ENCODE measurements around the gene HOMER3. TPM values are rescaled to one million over a fixed set of nuclear protein-coding genes. Genes with fewer than 3 reads are reported as not detected.
"Not testable (repeated sequence)": the region's sequence is repeated elsewhere in the genome, so short reads cannot be mapped to it uniquely, and the experiment has no call there.

The HOMER3 gene
- total RNA-seq, 2 donors from 2014 or later: 28.8 to 37.0 TPM

DNA sequence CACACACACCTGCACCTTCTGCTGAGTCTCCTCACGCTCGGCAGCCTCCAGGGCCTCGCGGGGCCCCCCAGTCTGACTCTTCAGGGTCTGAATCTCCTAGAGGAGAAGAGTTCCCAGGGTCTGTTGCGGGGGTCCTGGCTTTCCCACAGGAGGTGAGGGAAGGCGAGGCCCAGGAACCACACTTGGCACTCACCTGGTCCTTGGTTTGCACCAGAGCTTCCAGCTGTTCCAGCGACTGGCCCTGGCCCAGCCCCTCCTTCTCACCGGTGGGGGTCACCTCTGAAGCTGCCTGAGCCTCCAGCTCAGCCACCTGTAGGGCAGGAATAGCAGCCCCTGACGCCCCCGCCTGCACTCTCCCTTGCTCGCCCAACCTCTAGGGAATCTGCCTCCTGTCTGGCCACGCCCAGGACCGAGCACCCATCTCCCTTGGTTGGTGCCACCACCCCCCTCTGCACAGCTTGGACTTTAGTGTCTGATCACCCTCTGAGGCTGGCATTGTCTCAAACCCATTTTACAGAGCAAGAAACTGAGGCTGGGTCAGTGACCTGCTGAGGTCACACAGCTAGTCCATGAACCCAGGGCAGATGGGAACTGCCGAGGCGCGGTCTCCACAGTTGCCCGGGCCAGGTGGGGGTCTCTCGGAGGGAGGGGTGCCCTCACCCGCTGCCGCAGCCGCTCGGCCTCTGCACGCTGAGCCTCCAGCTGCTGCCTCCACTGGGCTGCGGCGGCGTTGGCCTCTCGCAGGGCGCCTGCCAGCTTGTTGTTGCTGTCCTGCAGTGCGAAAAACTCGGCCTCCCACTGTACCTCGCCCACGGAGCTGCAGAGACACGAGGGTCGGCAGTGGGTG is 9.5 kb downstream of the HOMER3 start:
- peak; percentile 75 for DNase-seq (ENCODE audit: low spot score)
- intact Hi-C loops (cut with DNase I): no loop called here

DNA sequence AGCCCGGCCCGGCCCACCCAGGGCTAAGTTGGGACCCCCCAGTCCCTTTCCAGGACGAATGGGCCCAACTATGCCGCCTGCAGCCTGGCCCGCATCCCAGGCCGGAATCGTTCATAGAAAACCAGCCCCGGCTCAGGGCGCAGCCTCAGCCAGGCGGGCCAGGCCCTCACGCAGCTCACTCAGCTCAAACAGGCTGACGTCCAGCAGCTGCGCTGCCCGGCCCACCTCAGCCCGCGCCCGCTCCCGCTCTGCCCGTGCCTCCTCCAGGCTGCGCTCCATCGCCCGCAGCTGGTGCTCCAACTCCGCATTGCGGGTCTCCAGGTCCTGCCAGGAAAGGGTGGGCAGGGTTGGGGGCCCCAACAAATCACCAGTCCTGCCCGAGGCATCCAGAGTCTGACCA is 11.7 kb downstream of the HOMER3 start:
- peak; percentile 76 for DNase-seq (ENCODE audit: low spot score)
- intact Hi-C loops (cut with DNase I): no loop called here

- intact Hi-C loops (cut with DNase I): no loop called here
- DNase-seq (ENCODE audit: low spot score): peak; percentile 81
These were observed 12.8 kb downstream of the HOMER3 start for GRCh38 chr19:18928018-18928805.

GRCh38 chr19:18924684-18925213 is 16.3 kb downstream of the HOMER3 start:
- DNase-seq (ENCODE audit: low spot score): peak; percentile 64
- intact Hi-C loops (cut with DNase I): no loop called here

DNA sequence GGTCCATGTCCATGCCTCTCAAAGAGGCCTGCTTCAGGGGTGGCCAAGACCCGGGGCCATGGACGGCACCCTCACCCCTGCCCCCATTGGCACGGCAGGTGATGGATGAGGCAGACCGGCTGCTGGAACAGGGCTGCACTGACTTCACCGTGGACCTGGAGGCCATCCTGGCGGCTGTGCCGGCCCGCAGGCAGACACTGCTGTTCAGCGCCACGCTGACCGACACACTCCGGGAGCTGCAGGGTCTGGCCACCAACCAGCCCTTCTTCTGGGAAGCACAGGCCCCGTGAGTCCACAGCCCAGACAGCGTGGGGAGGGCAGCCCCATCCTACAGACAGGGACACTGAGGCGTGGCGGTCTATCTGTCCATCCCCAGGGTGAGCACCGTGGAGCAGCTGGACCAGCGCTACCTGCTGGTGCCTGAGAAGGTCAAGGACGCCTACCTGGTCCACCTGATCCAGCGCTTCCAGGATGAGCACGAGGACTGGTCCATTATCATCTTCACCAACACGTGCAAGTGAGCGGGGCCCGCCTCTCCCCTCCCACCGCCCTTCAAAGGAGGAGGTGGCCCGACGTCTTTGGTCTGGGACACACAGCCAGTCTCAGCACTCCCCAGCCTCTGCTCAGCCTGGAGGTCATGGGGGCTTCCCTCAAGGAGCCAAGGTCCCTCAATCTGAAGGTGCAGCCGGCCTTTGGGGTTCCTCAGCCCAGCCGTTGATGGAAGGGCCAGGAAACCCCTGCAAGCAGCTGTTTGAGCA is 18.6 kb downstream of the HOMER3 start:
- intact Hi-C loops (cut with DNase I): no loop called here
- peak; percentile 79 for DNase-seq (ENCODE audit: low spot score)

DNA sequence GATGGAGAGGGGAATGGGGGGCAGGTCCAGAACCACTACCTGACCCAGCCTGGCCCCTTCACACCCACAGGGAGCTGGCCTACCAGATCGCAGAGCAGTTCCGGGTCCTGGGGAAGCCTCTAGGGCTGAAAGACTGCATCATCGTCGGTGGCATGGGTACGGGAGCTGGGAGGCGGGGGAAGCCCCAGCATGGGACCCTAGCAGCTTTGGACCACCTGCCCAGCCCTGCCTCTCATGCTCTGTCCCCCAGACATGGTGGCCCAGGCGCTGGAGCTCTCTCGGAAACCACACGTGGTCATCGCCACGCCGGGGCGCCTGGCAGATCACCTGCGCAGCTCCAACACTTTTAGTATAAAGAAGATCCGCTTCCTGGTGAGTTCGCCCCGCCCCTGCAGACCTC is 19.4 kb downstream of the HOMER3 start:
- DNase-seq (ENCODE audit: low spot score): peak; percentile 78
- intact Hi-C loops (cut with DNase I): no loop called here

- intact Hi-C loops (cut with DNase I): no loop called here
- no peak for DNase-seq (ENCODE audit: low spot score)
These were observed 20.6 kb downstream of the HOMER3 start for GRCh38 chr19:18920400-18920799.

- intact Hi-C loops (cut with DNase I): no loop called here
These were observed 21.2 kb downstream of the HOMER3 start for GRCh38 chr19:18919900-18920214.

DNA sequence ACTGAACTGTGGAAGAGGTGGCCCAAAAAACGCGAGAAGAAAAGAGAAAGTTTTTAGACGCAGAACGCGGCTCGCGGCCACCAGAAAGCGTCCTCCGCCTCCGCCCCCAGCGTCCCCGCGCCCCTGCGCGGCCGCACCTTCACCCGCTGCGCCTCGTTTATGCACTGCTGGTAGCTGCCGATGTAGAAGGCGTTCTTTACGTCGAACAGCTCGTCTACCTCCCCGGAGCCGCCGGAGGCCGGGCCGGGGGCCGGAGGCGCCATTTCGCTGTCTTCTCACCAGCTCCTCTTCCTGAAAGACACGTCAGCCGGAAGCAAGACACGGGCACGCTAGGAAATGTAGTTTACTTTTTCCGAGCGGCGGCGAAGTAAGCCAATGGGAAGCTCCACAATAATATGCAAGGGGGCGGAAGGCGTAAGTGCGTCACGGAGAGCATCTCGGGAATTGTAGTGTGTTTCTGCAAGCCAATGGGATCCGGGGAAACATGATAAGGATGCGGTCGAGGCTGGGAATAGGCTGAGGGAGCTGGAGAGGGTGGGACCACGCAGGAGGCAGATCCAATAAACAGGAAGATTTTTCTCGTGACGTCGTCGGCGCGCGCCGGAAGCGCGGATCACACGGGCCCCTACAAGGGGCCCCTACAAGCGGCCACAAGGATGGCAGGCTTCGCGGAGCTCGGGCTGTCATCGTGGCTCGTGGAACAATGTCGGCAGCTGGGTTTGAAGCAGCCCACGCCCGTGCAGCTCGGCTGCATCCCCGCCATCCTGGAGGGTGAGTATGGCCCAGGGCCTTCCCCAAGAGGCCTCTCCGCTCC is 21.7 kb downstream of the HOMER3 start, which contains the start of the genes COPE and DDX49:
COPE (minus strand) TSS at position 302 of the 814 bp plus-strand sequence; CDS start at position 263, 39 bp downstream.
DDX49 (plus strand) TSS at position 630 of the 814 bp plus-strand sequence; CDS start at position 657, 27 bp downstream.
- intact Hi-C loops (cut with DNase I): no loop called here
- peak; percentile 99 for DNase-seq (ENCODE audit: low spot score)

More at GRCh38 chr19:18919900-18920214, 21.2 kb downstream of the HOMER3 start:
- DNase-seq (ENCODE audit: low spot score): no peak

- intact Hi-C loops (cut with DNase I); DNase-seq (ENCODE audit: low spot score): not testable (repeated sequence)
These were observed 23.4 kb downstream of the HOMER3 start for GRCh38 chr19:18917593-18917992.

GRCh38 chr19:18915639-18916038 is 25.4 kb downstream of the HOMER3 start:
- peak; percentile 80 for DNase-seq (ENCODE audit: low spot score)
- intact Hi-C loops (cut with DNase I): no loop called here

GRCh38 chr19:18913466-18913865 is 27.6 kb downstream of the HOMER3 start:
- intact Hi-C loops (cut with DNase I): no loop called here
- DNase-seq (ENCODE audit: low spot score): peak; percentile 66

- intact Hi-C loops (cut with DNase I): no loop called here
These were observed 28.1 kb downstream of the HOMER3 start for GRCh38 chr19:18912933-18913332.

GRCh38 chr19:18910801-18911436 is 30.1 kb downstream of the HOMER3 start:
- DNase-seq (ENCODE audit: low spot score): no peak
- intact Hi-C loops (cut with DNase I): no loop called here

More at GRCh38 chr19:18912933-18913332, 28.1 kb downstream of the HOMER3 start:
- no peak for DNase-seq (ENCODE audit: low spot score)

DNA sequence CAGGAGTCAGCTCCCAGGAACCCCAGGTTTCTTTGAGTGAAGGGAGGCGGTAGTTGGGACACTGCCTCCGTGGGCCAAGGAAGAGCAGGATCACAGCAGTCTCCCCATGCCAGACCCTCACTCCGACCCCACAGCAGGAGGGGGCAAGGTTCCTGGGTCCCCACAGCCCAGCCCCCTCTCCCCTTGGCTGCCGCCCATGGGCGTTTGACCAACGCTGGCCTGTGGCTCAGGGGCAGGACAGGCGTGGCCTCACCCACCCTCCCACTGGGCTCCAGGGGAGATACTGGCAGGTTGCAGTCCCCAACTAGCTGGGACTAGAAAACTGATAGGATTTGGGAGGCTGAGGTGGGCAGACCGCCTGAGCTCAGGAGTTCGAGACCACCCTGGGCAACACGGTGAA is 31.0 kb downstream of the HOMER3 start:
- no peak for DNase-seq (ENCODE audit: low spot score)
- intact Hi-C loops (cut with DNase I): no loop called here

- intact Hi-C loops (cut with DNase I): no loop called here
- DNase-seq (ENCODE audit: low spot score): no peak
These were observed 31.9 kb downstream of the HOMER3 start for GRCh38 chr19:18908917-18909619.

Data from posterior vena cava (tissue), 2 donors.